CD4-positive, alpha-beta T cell treated with Interleukin-15 for 1 hour (primary cell): ENCODE measurements around the gene RCOR1.
A peak's percentile ranks its signal among the peaks of the same experiment; 100 is the strongest.

Source experiments
- DNase-seq: peaks from one replicate; pipeline ENCODE4 v3.0.0-alpha.2; 2020

RCOR1 gene

DNA sequence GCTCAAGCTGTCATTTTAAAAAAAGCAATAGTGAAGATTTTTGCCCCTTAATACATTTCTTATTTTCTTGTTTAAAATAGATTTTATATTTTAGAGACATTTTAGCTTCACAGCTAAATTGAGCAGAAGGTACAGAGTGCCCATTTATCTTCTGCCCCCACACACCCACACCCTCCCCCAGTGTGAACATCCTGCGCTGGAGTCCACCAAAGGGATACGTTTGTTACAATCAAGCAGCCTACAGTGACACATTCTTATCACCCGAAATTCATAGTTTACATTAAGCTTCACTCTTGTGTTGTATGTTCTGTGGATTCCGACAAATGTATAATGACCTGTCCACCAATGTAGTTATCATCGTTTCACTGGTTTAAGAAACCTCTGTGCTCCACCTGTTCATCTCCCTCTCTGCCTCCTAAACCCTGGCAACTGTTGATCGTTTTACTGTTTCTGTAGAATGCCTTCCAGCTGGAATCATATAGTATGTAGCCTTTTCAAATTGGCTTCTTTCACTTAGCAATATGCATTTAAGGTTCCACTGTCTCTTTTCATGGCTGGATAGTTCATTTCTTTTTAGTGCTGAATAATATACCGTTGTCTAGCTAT lies 93.8 kb downstream of the RCOR1 start:
- DNase-seq, result no peak

GRCh38 chr14:102688290-102688689 lies 95.8 kb downstream of the RCOR1 start:
- DNase-seq, result no peak

DNA sequence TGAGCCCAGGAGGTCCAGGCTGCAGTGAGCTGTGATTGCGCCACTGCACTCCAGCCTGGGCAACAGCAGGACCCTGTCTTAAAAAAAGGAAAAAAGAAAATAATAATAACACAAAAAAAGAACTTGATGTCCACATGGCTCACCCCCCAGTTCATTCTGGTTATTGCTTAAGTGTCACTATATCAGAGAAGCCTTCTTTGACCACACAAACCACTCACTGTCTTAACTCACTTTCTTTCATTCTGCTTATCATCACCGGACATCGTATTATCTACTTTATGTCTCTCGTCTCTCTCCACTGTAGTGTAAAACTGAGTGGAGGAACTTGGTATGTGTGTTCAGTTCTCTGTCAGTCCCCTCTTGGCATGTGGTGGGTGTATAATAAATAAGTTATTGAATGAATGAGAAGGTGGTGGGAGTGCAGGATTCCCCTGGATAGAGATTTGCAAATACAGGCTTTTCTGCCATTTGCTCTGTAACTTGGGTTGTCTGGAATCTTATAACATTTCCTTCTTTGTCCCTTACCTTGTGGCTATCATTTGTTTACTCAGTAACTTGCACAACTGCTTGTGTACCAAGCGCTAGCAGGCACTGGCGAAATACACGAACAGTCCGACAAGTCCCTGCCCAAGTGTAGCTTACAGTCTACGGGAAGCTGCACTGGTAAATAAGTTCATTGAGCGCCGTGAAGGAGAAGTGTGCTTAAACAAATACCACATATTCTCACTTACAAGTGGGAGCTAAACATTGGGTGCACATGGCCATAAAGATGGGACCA lies 98.2 kb downstream of the RCOR1 start:
- no peak for DNase-seq

DNA sequence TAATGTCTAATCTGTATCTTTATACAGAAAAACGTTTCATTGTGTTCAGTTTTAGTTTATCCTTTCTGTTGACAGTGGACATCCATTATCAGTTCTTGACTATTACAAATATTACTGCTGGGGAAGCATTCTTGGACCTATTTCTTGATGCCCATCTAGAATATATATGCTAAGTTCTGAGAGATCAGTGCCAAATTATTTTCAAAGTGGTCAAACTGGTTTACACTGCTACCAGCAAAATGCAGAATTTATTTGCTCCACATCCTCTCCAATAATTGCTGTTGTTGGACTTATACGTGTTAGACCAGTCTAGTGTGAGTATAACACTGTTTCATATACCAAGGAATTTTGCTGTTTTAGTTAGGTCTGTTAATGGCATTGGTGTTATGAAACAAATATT lies 99.3 kb downstream of the RCOR1 start:
- no peak for DNase-seq

DNA sequence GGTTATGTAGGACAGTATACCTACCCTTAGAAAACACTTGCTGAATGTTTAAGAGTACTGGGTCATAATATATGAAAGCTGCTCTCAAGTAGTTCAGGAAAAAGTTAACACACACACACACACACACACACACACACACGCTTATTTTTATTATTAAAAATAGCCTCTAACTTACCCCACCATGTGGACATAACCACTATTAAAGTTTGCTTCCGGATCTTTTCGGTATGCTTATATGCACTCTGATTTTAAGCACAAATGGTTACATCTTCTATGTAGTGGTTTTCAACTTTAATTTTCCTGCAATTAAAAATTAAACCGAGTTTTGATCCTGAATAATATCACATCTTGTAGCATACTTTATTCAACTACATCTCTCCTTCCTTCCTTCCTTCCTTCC lies 99.9 kb downstream of the RCOR1 start:
- DNase-seq, result no peak

GRCh38 chr14:102693006-102693755 lies 100.7 kb downstream of the RCOR1 start:
- no peak for DNase-seq

- peak; percentile 23 for DNase-seq
Measured at GRCh38 chr14:102694530-102695166, 102.2 kb downstream of the RCOR1 start.

DNA sequence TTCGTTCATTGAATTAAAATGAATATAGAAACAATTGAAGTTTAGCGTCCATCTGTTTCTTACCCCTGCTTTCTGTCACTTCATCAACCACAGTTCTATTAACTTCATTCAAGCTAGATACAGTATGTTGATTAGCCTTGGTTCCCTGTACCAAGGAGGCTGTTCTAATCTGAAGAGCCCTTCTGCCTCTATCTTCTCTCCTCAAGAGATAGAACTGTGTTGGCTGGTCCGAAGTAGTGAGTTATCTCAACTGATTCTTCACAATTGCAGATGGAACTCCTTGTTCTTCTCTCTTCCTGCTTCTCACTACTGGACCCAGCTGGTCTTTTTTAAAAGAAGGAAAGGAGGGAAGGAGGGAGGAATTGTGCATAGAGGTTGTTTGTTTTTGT lies 102.7 kb downstream of the RCOR1 start:
- no peak for DNase-seq

- no peak for DNase-seq
Measured at GRCh38 chr14:102696332-102696731, 103.9 kb downstream of the RCOR1 start.

DNA sequence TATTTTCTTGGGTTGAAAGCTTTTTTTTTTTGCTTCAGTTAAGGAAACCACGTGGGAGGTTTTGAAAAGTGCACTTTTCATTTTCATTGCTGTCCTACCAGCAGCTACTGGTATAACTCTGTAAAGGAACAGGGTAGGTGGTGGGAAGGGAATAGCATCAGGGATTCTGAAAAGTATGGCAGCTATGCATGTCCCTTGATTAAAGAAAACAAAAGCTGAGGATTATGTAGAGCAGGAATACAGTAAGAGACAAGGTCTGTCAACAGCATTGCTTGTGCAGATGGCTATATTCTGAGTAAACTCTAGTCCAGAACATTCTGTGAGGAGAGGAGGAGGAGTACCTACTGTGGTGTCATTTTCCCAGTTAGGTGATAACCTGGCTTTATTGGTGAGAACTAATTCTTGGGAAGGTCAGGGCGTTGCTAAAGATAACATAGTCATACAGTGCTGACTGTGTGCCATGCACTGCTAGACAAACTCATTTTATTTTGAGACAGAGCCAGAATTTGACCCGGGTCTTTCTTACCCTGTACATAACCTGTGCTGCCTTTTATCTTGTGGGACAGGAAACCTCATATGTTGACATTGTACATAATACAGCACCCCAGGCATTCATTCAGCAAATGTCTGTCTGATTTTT lies 104.5 kb downstream of the RCOR1 start:
- no peak for DNase-seq

DNA sequence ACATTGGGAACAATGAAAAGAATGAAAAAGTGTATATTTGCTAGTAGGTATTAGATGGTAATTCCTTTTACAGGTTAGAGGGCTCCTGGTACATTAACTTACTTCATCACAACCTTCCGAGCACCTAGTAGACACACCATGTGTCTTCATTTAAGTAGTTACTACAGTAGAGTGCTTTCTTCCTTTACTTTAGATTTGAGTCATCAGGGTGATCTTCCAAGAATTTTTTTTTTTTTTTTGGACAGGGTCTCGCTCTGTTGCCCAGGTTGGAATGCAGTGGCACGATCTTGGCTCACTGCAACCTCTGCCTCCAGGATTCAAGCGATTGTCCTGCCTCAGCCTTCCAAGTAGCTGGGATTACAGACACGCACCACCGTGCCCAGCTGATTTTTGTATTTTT lies 105.1 kb downstream of the RCOR1 start:
- DNase-seq, result no peak

- no peak for DNase-seq
Measured at GRCh38 chr14:102699416-102700110, 107.1 kb downstream of the RCOR1 start.

DNA sequence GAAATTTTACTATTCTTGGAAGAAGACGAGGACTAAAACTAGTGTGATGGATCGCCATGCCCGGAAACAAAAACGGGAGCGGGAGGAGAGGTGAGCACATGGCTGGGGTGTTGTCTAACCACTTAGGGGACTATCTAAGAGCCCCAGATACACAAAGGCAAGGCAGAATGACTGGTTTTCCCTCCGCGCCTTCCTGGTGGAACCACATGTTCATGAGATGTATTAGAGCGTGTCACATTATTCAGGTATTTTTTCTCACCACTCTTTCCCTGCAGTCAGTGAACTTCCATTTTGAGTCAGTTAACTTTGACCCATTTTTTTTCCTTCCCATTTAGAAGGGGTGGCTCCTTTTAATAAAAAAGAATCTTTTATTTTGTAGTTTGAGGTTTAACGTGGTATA lies 116.0 kb downstream of the RCOR1 start:
- no peak for DNase-seq

GRCh38 chr14:102711207-102711606 lies 118.8 kb downstream of the RCOR1 start:
- DNase-seq, result no peak

DNA sequence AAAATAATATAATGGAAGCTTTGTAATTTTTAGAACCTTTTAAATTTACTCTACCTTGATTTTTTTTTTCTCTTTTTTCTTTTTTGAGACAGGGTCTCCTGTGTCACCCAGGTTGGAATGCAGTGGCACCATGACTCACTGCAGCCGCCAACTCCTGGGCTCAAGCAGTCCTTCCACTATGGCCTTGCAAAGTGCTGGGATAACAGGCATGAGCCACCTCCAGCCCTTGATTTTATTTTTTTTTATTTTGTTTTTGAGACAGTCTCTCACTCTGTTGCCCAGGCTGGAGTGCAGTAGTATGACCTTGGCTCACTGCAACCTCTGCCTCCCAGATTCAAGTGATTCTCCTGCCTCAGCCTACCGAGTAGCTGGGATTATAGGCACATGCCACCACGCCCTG lies 119.5 kb downstream of the RCOR1 start:
- no peak for DNase-seq

DNA sequence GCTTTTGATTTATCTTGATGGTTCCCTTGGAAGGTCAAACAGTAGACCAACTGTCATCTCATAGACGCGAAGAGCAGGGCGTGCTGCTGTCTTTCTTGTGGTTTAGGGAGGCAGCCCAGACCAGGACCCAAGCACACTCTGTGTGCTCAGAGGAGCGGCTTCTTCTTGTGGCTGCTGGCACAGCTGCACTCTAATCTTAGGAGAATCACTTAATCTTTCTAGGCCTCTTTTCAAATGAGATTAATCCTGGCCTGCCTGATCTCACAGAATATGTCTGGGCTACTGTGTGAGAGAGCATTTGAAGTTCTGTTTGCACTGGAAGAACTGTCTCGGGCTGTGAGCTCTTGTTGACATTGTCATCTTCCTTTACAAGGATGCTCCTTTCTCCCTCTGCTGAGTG lies 124.8 kb downstream of the RCOR1 start:
- no peak for DNase-seq

DNA sequence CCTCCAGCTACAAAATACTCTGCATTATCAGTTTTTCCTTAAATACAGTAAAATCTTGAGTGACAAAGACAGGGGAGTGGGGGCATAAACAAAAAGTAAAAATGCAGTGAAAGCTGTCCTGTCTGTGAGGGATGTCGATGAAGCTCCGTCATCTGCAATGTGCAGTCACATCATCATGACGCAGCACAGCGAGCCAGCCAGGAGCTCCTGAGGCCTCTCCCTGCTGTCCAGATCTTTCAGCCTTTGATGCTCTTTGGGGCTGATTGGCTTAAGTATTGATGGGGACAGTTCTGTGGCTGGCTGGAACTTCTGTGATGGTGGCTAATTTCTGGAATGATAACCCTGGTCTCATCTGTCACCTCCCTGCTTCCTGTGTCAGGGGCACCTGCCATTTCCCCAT lies 130.2 kb downstream of the RCOR1 start:
- DNase-seq, result no peak

- no peak for DNase-seq
Measured at GRCh38 chr14:102723650-102724049, 131.2 kb downstream of the RCOR1 start.

- no peak for DNase-seq
Measured at GRCh38 chr14:102726191-102726949, 133.9 kb downstream of the RCOR1 start.

DNA sequence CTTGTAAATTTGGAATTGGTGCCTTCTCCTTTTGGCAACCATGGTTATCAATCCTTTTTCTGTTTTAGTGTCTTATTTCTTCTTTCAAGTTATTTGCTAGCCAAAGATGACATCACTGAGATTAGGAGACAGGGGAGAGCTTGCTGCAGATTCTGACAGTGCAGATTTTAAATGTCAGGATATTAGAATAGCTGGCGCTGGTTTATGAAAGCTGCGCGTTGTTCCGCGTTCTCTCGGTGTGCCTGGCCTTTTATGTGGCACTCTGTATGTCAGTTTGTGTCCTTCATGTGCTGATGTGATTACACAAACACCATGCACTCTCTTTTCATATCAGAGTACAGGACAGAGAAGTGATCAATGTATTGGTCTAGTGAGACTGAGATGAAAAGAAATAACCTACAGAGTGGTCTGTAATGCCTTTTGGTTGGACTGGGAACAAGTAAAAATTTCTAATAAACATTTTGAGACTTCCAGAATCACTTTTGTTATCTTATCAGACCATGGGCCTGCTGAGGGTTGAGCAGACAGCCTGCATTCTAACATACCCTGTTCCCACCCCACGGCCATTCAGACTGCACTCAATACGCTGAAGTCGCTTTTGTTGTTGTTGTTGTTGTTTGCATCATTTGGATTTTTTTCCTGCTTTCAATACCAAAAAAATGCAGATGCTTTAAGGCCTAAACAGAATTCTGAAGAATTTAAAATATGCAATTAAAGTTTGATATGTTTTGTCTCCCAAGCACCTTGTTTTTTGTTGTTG lies 135.1 kb downstream of the RCOR1 start:
- DNase-seq, result no peak

GRCh38 chr14:102728501-102728900 lies 136.1 kb downstream of the RCOR1 start:
- no peak for DNase-seq
